Measurements from ENCODE around the gene PLA2G15. TPM values are rescaled to one million over a fixed set of nuclear protein-coding genes. Genes with fewer than 3 reads are reported as not detected.
A peak's percentile ranks its signal among the peaks of the same experiment; 100 is the strongest.

PLA2G15 gene
- total RNA-seq, 1 experiment from 2014 or later: 16.9 TPM

GRCh38 chr16:68264128-68265077 lies 19.2 kb downstream of the PLA2G15 start, which contains the start of gene SLC7A6:
Gene SLC7A6, plus strand, starts transcription at chr16:68264526. Its CDS starts 10,201 bp downstream, at chr16:68274727.
- Mint-ChIP-seq H3K36me3 (ENCODE audit: insufficient read depth, unreplicated experiment) (peaks cover 33% of the 10 kb centered on the region), H3K9me3 (ENCODE audit: low read depth, unreplicated experiment) (no peaks in the 10 kb centered on the region), H3K4me3 (ENCODE audit: low read depth, unreplicated experiment) (peak within 1 kb of the TSS; percentile 91), H3K4me1 (ENCODE audit: low read depth, unreplicated experiment) (peaks cover 36% of the 10 kb centered on the region), H3K27me3 (ENCODE audit: unreplicated experiment) (no peaks in the 10 kb centered on the region), H3K27ac (ENCODE audit: unreplicated experiment) (peak within 1 kb of the TSS; percentile 92)
- peak; percentile 62 for TF ChIP-seq CTCF (IDR thresholded peaks at IDR 0.05; ENCODE audit: unreplicated experiment)
- no TSS peak for BruUV-seq (replicated peaks)
- intact Hi-C loops (cut with micrococcal nuclease; ENCODE audit: unreplicated experiment): loop anchor here (5.0 kb wide), 1 partner anchor 48 kb away; the partner anchor contains the start of genes PRMT7 and SLC7A6OS
- CTCF ChIA-PET: interaction anchor here (0.5 to 2.0 kb wide), 10 partner anchors 16 to 762 kb away, joined by 3 to 13 read pairs (median 4); partner anchors contain the start of genes PRMT7 and SLC7A6OS
- DNase-seq: peak; percentile 86

- H3K27ac Mint-ChIP-seq (ENCODE audit: unreplicated experiment): peak overlapping the region; percentile 92
- CTCF ChIA-PET: interaction anchor here (0.6 to 2.0 kb wide), 2 partner anchors 19 to 45 kb away, joined by 4 to 13 read pairs; partner anchors contain the start of genes PRMT7 and SLC7A6OS
- no peaks in the 10 kb centered on the region for H3K27me3 Mint-ChIP-seq (ENCODE audit: unreplicated experiment)
- peak overlapping the region; percentile 91 for H3K4me3 Mint-ChIP-seq (ENCODE audit: low read depth, unreplicated experiment)
- no peak for TF ChIP-seq CTCF (IDR thresholded peaks at IDR 0.05; ENCODE audit: unreplicated experiment)
- DNase-seq: peak; percentile 51
- H3K9me3 Mint-ChIP-seq (ENCODE audit: low read depth, unreplicated experiment): no peaks in the 10 kb centered on the region
- H3K36me3 Mint-ChIP-seq (ENCODE audit: insufficient read depth, unreplicated experiment): peaks cover 33% of the 10 kb centered on the region
- intact Hi-C loops (cut with micrococcal nuclease; ENCODE audit: unreplicated experiment): loop anchor here (5.0 kb wide), 1 partner anchor 47 kb away; the partner anchor contains the start of genes PRMT7 and SLC7A6OS
- peaks cover 38% of the 10 kb centered on the region for H3K4me1 Mint-ChIP-seq (ENCODE audit: low read depth, unreplicated experiment)
- BruUV-seq (replicated peaks): no TSS peak
These were observed 20.1 kb downstream of the PLA2G15 start for GRCh38 chr16:68265078-68265920.

GRCh38 chr16:68267612-68268405 lies 22.6 kb downstream of the PLA2G15 start:
- intact Hi-C loops (cut with micrococcal nuclease; ENCODE audit: unreplicated experiment): loop anchor here (5.0 kb wide), 1 partner anchor 44 kb away; the partner anchor contains the start of genes PRMT7 and SLC7A6OS
- no TSS peak for BruUV-seq (replicated peaks)

More at GRCh38 chr16:68267612-68268405, 22.6 kb downstream of the PLA2G15 start:
- H3K27ac Mint-ChIP-seq (ENCODE audit: unreplicated experiment): no peak overlapping the region
- DNase-seq: no peak
- no peak overlapping the region for H3K4me3 Mint-ChIP-seq (ENCODE audit: low read depth, unreplicated experiment)
- no peak for TF ChIP-seq CTCF (IDR thresholded peaks at IDR 0.05; ENCODE audit: unreplicated experiment)
- H3K9me3 Mint-ChIP-seq (ENCODE audit: low read depth, unreplicated experiment): no peaks in the 10 kb centered on the region
- peaks cover 37% of the 10 kb centered on the region for H3K4me1 Mint-ChIP-seq (ENCODE audit: low read depth, unreplicated experiment)
- CTCF ChIA-PET: no interaction called here
- H3K27me3 Mint-ChIP-seq (ENCODE audit: unreplicated experiment): no peaks in the 10 kb centered on the region
- peaks cover 33% of the 10 kb centered on the region for H3K36me3 Mint-ChIP-seq (ENCODE audit: insufficient read depth, unreplicated experiment)
